ENCODE results near the gene RNF13. TPM values are rescaled to one million over a fixed set of nuclear protein-coding genes. Genes with fewer than 3 reads are reported as not detected.
A peak's percentile ranks its signal among the peaks of the same experiment; 100 is the strongest.

Gene RNF13
- total RNA-seq, 1 experiment from 2014 or later = 36.5 TPM

- no peaks in the 10 kb centered on the region for H3K9me3 Mint-ChIP-seq (ENCODE audit: unreplicated experiment)
- intact Hi-C loops (cut with micrococcal nuclease) = no loop called here
- H3K27ac Mint-ChIP-seq (ENCODE audit: low read depth, unreplicated experiment) = peak overlapping the region; percentile 98
- no peaks in the 10 kb centered on the region for H3K36me3 Mint-ChIP-seq (ENCODE audit: insufficient read depth, unreplicated experiment)
- peak; percentile 36 for DNase-seq (ENCODE audit: unreplicated experiment)
- BruUV-seq (replicated peaks) = TSS peak; percentile 34
- ChIA-PET POLR2A (interaction anchor here (0.6 to 3.2 kb wide), 21 partner anchors 9 to 795 kb away, joined by 3 to 27 read pairs (median 3); partner anchors contain the start of genes COMMD2, PFN2, TM4SF1 and WWTR1), CTCF (interaction anchor here (0.6 to 1.7 kb wide), 8 partner anchors 10 to 605 kb away, joined by 3 to 4 read pairs (median 3); no protein-coding TSS in a partner anchor)
- peaks cover 39% of the 10 kb centered on the region for H3K4me1 Mint-ChIP-seq (ENCODE audit: insufficient read depth, unreplicated experiment)
- H3K27me3 Mint-ChIP-seq (ENCODE audit: insufficient read depth, unreplicated experiment) = no peaks in the 10 kb centered on the region
- peak overlapping the region; percentile 83 for H3K4me3 Mint-ChIP-seq (ENCODE audit: unreplicated experiment)
- TF ChIP-seq CTCF (IDR thresholded peaks at IDR 0.05; ENCODE audit: unreplicated experiment) = no peak
Observed at GRCh38 chr3:149813367-149814281, 609 bp downstream of the RNF13 start.

GRCh38 chr3:149815321-149815720 lies 2.3 kb downstream of the RNF13 start:
- no peak for DNase-seq (ENCODE audit: unreplicated experiment)
- POLR2A ChIA-PET = interaction anchor here (3.1 to 3.2 kb wide), 2 partner anchors 63 to 156 kb away, joined by 17 to 27 read pairs; partner anchors contain the start of genes COMMD2 and PFN2
- BruUV-seq (replicated peaks) = no TSS peak
- intact Hi-C loops (cut with micrococcal nuclease) = no loop called here
- TF ChIP-seq CTCF (IDR thresholded peaks at IDR 0.05; ENCODE audit: unreplicated experiment) = no peak
- peak overlapping the region; percentile 90 for H3K27ac Mint-ChIP-seq (ENCODE audit: low read depth, unreplicated experiment)
- H3K4me1 Mint-ChIP-seq (ENCODE audit: insufficient read depth, unreplicated experiment) = peaks cover 43% of the 10 kb centered on the region
- H3K4me3 Mint-ChIP-seq (ENCODE audit: unreplicated experiment) = peak overlapping the region; percentile 83
- no peaks in the 10 kb centered on the region for H3K36me3 Mint-ChIP-seq (ENCODE audit: insufficient read depth, unreplicated experiment)
- H3K27me3 Mint-ChIP-seq (ENCODE audit: insufficient read depth, unreplicated experiment) = no peaks in the 10 kb centered on the region
- CTCF ChIA-PET = interaction anchor here (1.4 kb wide), 2 partner anchors 10 to 48 kb away, joined by 4 read pairs; no protein-coding TSS in a partner anchor
- no peaks in the 10 kb centered on the region for H3K9me3 Mint-ChIP-seq (ENCODE audit: unreplicated experiment)

- TF ChIP-seq CTCF (IDR thresholded peaks at IDR 0.05; ENCODE audit: unreplicated experiment) = no peak
- Mint-ChIP-seq H3K27me3 (ENCODE audit: insufficient read depth, unreplicated experiment) (no peaks in the 10 kb centered on the region), H3K4me3 (ENCODE audit: unreplicated experiment) (peak overlapping the region; percentile 43), H3K9me3 (ENCODE audit: unreplicated experiment) (no peaks in the 10 kb centered on the region), H3K4me1 (ENCODE audit: insufficient read depth, unreplicated experiment) (peaks cover 44% of the 10 kb centered on the region), H3K27ac (ENCODE audit: low read depth, unreplicated experiment) (peak overlapping the region; percentile 90), H3K36me3 (ENCODE audit: insufficient read depth, unreplicated experiment) (no peaks in the 10 kb centered on the region)
- BruUV-seq (replicated peaks) = no TSS peak
- ChIA-PET CTCF (interaction anchor here (0.6 to 1.4 kb wide), 3 partner anchors 11 to 255 kb away, joined by 3 to 4 read pairs (median 3); no protein-coding TSS in a partner anchor), POLR2A (interaction anchor here (0.5 to 1.4 kb wide), 4 partner anchors 15 to 83 kb away, joined by 3 to 6 read pairs (median 4); no protein-coding TSS in a partner anchor)
- DNase-seq (ENCODE audit: unreplicated experiment) = no peak
- intact Hi-C loops (cut with micrococcal nuclease) = no loop called here
Observed at GRCh38 chr3:149815728-149816127, 2.7 kb downstream of the RNF13 start.

- BruUV-seq (replicated peaks) = no TSS peak
- intact Hi-C loops (cut with micrococcal nuclease) = no loop called here
- CTCF ChIA-PET = interaction anchor here (0.6 to 1.5 kb wide), 4 partner anchors 11 to 254 kb away, joined by 3 to 4 read pairs (median 3); partner anchors contain the start of gene COMMD2
- POLR2A ChIA-PET = interaction anchor here (0.9 to 1.4 kb wide), 4 partner anchors 15 to 158 kb away, joined by 3 to 4 read pairs (median 3); partner anchors contain the start of gene WWTR1
- peak overlapping the region; percentile 90 for H3K27ac Mint-ChIP-seq (ENCODE audit: low read depth, unreplicated experiment)
- H3K9me3 Mint-ChIP-seq (ENCODE audit: unreplicated experiment) = no peaks in the 10 kb centered on the region
- DNase-seq (ENCODE audit: unreplicated experiment) = no peak
- H3K4me1 Mint-ChIP-seq (ENCODE audit: insufficient read depth, unreplicated experiment) = peaks cover 44% of the 10 kb centered on the region
- H3K4me3 Mint-ChIP-seq (ENCODE audit: unreplicated experiment) = peak overlapping the region; percentile 43
- no peaks in the 10 kb centered on the region for H3K36me3 Mint-ChIP-seq (ENCODE audit: insufficient read depth, unreplicated experiment)
- no peaks in the 10 kb centered on the region for H3K27me3 Mint-ChIP-seq (ENCODE audit: insufficient read depth, unreplicated experiment)
- no peak for TF ChIP-seq CTCF (IDR thresholded peaks at IDR 0.05; ENCODE audit: unreplicated experiment)
Observed at GRCh38 chr3:149816311-149816710, 3.3 kb downstream of the RNF13 start.

Measured in MCF 10A (cell line).